ENCODE results near the gene CEACAM6. TPM values are rescaled to one million over a fixed set of nuclear protein-coding genes. Genes with fewer than 3 reads are reported as not detected.

The CEACAM6 gene
- total RNA-seq, result not detected in 2 replicates

DNA sequence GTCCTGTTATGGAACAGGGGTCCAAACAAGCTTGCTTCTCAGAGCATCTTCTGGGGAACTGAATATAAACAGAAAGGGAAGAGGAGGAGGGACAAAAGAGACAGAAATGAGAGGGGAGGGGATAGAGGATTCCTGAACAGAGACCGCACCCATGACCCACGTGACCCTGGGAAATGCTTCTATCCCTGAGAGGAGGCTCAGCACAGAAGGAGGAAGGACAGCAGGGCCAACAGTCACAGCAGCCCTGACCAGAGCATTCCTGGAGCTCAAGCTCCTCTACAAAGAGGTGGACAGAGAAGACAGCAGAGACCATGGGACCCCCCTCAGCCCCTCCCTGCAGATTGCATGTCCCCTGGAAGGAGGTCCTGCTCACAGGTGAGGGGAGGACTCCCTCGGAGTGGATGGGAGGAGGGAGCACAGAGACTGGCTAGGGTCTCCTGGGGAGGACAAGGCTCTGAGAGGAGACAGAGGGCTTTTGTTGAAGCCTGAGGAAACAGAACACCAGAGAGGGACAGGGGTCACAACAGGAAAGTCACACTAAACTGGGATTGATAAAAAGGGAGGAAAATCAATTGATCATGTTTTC lies at the start of gene CEACAM6:
Gene CEACAM6, plus strand, starts transcription at position 203 of the 586 bp plus-strand sequence. Its CDS starts 109 bp downstream, at position 312.

GRCh38 chr19:41708481-41708880 lies 46.8 kb upstream of the CEACAM6 start, which contains the start of gene CEACAM5:
TSS of gene CEACAM5 (plus strand) at chr19:41708626. CDS start at chr19:41708732, 106 bp downstream.

GRCh38 chr19:41796362-41796761 lies 41.0 kb downstream of the CEACAM6 start, which contains the start of gene CEACAM3:
TSS of gene CEACAM3 (plus strand) at chr19:41796587. CDS start at chr19:41796678, 91 bp downstream.

Other genes with a start within 250 kb of the CEACAM6 start
- gene CEACAM21, start 179.4 kb upstream of the CEACAM6 start, total RNA-seq, result 2.3 and 6.6 TPM in 2 replicates
- gene CEACAM4, start 128.5 kb upstream of the CEACAM6 start, total RNA-seq, result not detected in 2 replicates
- gene CEACAM7, start 67.3 kb upstream of the CEACAM6 start, total RNA-seq, result 0.57 TPM in 1 of 2 replicates, not detected in the other
- gene CEACAM5, start 46.9 kb upstream of the CEACAM6 start, total RNA-seq, result not detected in 2 replicates
- gene CEACAM3, start 41.1 kb downstream of the CEACAM6 start, total RNA-seq, result not detected in 2 replicates
- gene LYPD4, start 89.2 kb downstream of the CEACAM6 start, total RNA-seq, result not detected in 2 replicates
- gene DMRTC2, start 89.5 kb downstream of the CEACAM6 start, total RNA-seq, result not detected in 2 replicates
- gene RPS19, start 104.7 kb downstream of the CEACAM6 start, total RNA-seq, result 1,287 and 1,298 TPM in 2 replicates
- gene CD79A, start 121.7 kb downstream of the CEACAM6 start, total RNA-seq, result not detected in 2 replicates
- 42.9 and 43.9 TPM in 2 replicates for gene ARHGEF1, start 127.7 kb downstream of the CEACAM6 start, total RNA-seq
- not detected in 2 replicates for gene ERFL, start 172.9 kb downstream of the CEACAM6 start, total RNA-seq
- 141 and 157 TPM in 2 replicates for gene RABAC1, start 203.8 kb downstream of the CEACAM6 start, total RNA-seq
- gene ATP1A3, start 238.7 kb downstream of the CEACAM6 start, total RNA-seq, result under 0.01 TPM in 1 of 2 replicates, not detected in the other